Measurements from ENCODE around the gene COASY.
"Not testable (repeated sequence)": the region's sequence is repeated elsewhere in the genome, so short reads cannot be mapped to it uniquely, and the experiment has no call there.

COASY gene

DNA sequence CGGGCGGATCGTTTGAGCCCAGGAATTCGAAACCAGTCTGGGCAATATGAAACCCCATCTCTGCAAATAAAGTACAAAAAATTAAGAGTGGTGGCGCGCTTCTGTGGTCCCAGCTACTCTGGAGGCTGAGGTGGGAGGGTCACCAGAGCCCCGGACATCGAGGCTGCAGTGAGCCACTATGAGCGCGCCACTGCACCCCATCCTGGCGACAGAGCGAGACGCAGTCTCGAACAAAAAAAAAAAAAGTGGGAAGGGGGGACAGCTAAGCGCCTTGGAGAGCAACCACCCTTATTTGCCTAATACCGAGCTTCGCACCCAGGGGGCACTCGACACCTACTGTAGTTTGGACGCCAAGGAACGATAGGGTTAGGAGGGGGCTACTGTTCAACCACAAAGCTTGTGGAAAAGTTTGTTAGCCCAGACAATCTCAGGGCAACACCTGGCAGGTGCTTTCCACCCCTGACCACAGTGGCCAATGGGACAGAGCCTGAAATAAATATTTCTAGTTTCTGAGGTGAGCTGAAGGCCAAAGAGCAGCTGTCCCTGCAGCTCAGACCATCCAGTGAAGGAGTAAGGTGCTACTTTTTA is 16.4 kb downstream of the COASY start:
- peak; percentile 83 for DNase-seq

DNA sequence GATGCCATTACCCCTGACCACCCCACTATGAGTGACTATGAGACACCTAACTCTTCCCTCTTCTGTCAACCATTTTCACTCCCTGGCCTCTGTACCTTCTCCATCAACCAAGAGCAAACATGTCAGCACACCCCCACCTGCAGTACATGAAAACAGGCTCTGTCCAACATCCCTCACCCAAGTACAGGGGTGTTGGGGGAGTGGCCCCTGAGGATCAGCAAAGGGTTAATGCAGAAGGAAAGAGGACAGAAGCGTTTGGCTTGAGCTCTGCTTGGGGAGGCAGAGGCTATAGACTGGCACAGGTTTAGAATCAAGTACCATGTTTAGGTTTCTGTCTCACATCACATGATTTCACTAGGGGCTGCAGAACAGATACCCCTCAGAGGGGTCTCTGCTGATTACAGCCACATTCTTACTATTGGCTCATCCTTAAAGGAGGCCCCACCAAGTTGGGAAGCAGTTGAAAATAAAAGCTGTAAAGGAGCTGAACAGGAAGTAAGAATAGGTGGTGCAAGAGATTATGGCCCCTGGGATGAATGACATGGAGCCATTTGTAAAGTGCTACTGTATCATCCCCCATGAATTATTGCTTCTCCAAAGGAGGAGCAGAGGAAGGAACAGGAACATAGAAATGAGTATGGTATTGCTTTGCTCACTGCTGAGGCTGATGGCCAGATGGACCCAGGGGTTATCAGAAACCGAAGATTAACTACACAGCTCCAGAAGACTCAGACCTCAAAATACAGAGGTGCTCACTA is 18.0 kb downstream of the COASY start:
- DNase-seq: no peak

DNA sequence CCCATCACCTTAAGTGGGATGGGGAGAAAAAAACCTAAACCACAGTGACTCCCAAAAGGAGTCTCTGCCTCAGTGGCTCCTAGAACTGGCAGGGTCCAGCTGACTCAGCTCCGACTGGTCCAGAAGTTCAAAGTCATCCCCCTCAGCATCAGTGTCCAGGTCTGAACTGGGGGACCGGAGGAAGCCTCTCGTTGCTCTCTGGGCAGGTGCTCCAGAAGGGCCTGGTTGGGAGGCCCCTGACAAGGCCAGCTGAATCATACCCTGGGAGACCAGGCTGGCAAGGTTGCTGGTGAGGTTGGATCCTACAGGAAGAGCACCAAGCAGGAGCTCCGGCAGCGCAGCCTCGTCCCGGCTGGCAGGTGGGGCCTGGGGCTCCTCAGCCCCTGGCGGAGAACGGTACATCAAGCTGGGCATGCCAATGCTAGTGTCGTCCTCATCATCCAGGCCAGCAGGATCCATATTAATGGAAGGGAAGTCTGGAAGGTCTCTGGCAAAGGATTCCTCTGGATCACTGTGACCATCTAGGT is 19.9 kb downstream of the COASY start:
- no peak for DNase-seq

DNA sequence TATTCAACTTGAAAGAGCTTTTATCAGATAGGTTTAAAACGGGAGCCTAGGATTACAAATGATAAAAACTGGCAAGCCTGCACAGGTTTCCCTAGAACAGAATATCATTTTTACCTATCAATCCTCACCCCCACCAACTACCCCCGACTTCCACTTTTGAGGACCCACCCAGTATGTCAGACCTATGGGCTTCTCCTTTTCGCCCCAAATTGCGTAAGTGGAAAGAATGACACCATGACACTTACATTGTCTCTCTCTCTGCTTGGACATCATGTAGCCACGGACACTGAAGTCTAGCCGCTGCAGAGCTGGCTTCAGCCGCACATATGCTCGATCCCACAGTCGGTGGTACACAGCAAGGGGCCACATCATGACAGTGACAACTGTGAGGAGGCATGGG is 22.9 kb downstream of the COASY start:
- DNase-seq: no peak

DNA sequence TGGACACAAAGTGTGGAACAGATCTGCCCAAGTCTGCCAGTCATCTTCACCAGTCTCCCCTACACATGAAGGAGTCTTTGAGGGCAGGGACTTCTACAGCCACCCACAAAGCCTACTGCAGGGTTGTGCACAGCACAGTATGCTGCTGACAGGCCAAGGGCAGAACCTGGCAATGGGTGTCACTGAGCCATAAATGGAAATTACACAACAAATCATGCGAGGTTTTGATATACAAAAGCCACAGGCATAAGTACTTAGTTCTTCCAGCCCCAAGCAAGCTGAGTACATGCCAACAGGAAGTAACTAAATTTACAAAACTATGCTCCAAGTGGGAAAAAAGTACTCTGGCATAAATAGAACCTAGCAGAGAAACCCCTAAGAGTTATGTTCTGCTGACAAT is 23.4 kb downstream of the COASY start:
- DNase-seq: no peak

DNA sequence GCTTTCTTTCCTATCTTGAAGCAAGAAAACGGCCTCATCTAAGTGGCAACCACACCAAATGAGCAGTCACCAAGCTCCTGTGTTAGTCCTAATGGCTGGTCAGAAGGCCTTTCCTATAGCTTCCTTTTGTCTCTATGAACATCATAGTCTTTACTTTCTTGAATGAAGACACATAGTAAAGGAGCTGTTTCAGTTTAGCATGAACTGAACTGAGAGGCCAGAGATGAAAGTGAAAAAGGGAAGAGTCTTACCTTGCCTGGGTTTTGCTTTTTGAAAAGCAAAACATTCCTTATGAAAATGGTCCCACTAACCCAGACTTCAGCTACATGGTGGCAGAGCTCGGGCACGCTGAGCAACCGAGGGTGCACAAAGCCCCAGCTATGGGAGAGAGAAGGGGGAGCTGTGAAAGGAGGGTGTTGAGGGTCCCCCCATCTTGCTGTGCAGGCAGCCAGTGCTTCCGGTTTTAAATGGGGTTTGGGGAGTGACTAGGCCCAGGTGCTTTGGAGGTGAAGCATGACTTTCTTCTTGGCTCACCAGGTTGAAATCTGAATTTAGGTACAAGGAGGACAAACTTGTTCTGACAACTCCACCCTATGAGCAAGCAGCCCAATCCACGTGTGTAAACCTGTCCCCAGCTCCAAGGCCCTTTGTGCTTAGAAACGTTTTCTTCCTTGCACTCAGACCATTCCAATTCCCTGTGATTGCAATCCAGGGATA is 24.7 kb downstream of the COASY start:
- DNase-seq: no peak

DNA sequence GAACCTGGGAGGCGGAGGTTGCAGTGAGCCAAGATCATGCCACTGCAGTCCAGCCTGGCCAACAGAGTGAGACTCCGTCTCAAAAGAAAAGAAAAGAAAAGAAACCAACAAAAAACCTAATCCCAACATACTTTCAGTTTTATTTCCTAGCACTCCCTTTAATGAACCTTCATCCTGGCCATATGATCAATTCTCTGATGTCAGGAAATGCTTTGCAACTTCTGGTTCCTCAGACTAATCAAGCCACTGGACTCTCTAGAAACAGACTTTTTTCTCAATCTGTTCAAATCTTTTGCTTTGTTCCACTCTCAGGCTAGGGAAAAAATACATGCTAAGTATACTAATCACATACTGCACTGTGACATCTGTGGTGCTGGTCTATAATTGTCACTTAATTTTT is 28.9 kb downstream of the COASY start:
- DNase-seq: no peak

DNA sequence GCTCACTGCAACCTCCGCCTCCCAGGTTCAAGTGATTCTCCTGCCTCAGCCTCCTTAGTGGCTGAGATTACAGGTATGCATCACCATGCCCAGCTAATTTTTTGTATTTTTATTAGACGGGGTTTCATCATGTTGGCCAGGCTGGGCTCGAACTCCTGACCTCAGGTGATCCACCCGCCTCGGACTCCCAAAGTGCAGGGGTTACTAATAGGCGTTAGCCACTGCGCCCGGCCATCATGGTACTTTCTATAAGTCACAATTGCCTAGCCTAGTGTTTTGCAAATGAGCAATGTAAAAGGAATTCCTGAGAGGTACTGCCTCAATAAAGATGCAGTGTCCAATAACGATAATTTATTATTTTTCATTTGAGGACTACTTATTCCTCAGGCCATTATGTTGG is 29.5 kb downstream of the COASY start:
- no peak for DNase-seq

DNA sequence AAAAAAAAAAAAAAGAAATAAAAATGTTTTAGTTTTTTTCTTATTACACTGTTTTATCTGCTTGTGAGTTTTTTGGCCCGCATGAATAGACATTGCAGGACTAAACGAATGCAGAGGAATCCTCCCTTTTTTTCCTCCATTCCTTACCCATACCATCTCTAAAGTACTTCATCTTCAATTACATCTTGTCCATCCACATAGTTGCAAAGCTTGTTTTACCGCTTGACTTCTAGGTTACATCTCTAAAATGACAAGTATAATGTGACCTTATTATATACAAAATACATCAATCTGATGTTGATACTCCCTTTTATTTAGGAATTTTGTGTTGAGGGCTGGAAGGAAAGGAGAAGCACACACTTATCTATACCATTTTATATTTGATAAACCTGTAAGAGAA is 34.4 kb downstream of the COASY start:
- no peak for DNase-seq

DNA sequence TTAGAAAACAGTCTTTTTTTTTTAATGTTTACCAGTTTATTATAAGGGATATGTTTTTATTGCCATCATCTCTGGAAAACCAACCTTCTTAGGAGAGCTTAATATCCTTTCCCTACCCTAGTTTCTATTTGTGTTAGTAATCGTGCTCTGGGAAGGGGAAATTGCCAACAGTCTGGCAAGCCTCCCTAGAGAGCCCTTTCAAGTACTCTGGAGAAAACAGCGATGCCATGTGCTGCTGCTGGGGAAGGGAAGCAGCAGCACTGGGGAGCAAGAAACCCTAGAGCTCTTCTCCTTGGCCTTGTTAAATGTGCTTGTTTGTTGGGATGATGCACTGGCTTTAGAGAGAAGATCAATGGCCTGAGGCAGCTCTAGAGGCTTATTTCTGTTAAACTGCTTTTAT is 37.0 kb downstream of the COASY start:
- DNase-seq: peak; percentile 69

DNA sequence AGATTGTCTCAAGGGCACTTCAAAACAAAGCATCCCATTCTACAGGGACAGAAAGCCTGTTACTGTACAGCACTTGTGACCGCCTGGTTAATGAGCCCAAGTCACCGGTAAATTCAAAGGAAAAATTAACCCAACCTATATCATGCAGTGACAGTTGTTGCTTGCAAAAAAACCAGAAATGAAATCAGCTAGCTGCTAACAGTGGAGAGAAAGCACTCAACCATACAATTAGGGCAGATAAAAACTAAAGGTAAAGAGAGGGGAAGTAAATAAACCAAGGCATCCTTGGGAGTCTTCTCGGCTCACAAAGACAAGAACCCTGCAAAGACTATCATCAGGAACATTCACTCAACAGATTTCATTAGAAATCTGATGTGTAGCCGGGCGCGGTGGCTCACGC is 41.4 kb downstream of the COASY start:
- DNase-seq: peak; percentile 3

DNA sequence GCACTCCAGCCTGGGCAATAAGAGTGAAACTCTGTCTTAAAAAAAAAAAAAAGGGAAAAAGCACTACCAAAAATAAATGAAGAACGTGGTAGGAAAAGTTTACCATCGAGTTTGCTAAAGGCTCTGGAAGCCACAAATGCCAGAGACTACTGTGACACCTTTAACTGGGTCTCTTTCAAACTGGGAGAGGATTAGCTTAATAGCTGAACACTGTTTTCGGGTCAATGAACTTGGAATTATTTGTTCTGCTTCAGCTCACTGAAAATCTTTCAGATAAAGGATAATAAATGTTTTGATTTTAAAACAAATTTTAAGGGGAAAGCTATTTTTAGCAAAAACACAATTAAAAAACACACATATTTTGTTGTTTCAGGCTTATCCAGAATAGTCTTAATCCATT is 45.8 kb downstream of the COASY start:
- DNase-seq: no peak

DNA sequence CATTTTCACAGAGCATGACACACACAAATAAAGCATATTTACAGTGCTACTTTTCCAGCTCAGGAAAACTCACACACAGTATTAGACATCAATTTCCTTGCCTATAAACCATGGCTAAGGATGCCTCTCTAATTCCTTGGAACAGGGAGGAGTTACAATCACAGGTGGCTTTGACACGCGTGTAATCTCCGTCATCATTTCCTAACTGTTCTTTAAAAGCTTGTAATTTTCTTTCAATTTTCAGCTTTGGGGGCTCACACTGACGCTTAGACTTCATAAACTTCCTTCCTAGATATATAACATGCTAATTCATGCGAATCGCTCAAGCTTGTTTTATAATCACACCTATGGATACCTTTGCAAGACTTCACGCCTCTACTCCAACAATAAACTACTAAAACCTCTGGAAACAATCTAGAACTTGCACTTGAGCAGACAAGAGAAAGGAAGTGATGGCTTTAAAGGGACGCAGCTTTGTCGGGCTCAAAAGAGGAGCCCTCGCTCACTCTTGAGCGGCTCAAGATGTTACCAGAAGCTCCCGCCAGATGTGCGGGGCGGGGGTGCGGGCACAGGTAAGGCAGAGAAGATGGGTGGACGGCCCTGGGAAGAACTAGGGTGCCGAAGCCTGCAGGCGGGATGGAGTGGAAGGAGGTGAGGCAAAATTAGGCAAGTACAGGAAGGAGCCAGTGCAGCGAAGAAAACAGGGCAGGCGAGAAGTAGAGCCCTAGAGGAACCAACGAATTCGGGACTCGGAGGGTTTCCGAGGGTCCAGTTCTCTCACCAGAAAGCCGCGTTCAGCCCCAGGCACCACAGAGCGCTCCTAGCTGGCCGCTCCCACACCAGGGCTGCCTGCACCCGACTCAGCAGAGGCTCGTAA is 46.6 kb downstream of the COASY start:
- no peak for DNase-seq

DNA sequence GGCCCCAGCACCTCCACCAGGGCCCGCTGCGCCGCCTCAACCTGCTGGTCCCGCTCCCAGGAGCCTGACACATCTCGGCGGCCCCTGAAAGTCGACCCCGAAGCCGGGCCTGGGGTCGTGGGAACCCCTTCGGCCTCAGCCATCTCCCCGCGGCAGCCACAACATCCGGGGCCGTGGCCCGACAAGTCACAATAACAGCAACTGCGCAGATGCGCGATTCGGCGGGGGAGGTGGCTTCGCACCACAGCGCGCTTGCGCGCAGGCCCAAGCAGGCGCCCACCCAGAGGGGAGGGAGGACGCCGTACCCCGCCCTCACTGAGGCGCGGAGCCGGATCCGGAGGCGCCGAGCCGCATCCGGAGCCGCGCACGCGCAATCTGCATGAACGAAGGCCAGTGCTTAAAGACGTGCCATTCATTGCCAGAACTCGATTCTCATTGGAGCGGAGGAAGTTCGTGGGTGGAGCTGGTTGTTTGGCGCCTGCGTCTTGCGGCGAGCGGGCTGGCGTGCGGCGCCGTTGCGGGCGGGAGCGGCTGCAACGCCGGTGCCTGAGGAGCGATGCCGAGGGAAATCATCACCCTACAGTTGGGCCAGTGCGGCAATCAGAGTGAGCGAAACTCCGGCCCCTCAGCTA is 47.4 kb downstream of the COASY start, which contains the start of the genes RETREG3 and TUBG1:
TSS of gene RETREG3 (minus strand) at position 193 of the 632 bp plus-strand sequence. CDS start at position 143, 50 bp downstream.
TSS of gene TUBG1 (plus strand) at position 502 of the 632 bp plus-strand sequence. CDS start at position 557, 55 bp downstream.
- peak; percentile 100 for DNase-seq

DNA sequence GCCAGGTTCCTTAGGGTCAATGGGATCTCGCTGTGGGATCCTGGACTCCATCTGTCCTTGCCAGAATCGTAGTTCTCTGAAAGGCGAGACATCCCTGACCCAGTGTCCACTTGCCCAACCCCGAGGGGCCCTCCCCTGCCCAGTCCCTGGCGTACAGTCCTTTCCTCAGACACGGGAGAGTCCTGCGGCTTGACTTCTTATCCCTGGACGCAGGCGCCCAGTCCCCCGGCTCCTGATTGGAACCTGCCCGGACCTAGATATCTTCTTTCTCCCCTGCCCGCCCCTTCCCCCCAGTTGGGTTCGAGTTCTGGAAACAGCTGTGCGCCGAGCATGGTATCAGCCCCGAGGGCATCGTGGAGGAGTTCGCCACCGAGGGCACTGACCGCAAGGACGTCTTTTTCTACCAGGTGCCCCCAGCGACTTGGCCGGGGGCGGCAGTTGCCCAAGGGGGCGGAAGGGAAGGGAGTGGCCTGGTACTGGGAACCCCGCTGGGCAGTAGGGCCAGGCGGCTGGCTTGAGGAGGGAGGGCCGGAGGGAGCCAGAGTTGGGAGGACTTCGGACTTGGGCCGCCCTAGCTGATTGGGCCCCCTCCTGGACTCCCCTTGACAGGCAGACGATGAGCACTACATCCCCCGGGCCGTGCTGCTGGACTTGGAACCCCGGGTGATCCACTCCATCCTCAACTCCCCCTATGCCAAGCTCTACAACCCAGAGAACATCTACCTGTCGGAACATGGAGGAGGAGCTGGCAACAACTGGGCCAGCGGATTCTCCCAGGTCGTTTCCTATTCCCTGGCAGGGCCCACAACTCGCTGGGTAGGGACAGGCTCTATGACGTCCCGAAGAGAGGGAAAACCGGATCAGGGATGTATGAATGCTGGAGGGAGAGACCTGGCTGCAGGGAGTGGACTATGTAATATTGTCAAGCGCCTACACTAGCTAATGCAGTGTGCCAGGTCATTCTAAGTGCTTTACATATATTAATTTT is 48.2 kb downstream of the COASY start:
- DNase-seq: not testable (repeated sequence)

DNA sequence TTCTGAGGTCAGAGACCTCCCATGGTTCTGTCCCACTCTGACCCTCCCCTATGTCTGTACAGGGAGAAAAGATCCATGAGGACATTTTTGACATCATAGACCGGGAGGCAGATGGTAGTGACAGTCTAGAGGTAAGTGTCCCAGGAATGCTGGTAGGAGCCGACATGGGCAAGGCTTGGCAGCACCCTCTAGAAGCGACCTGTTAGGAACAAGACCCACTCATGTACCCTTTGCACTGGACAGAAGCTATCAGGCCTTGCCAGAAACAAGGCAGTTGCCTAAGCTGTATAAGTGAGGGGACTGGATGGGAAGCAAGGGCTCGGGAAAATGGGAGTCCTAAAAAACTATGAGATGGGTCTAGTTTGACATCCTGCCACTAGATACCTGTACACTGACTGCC is 50.1 kb downstream of the COASY start:
- DNase-seq: no peak

DNA sequence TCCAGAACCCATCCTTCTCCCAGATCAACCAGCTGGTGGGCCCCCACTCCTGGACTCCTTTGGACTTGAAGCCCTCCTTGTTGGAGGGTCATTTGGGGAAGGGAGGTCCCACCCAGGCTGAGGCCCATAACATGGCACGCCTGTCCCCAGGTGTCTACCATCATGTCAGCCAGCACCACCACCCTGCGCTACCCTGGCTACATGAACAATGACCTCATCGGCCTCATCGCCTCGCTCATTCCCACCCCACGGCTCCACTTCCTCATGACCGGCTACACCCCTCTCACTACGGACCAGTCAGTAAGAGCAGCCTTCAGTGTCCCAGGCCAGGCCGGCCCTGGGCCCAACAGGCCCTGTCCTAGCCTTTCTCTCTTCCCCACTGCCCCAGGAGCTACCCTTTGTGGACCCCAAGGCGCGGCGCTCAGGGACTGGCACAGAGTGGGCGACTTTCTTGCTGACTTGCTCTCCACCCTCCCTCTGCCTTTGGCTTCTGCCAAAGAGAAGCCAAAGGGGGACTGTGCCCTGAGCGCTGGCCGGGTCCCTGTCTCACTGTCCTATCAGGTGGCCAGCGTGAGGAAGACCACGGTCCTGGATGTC is 51.8 kb downstream of the COASY start:
- DNase-seq: no peak
